ENCODE data around the gene GRM3. TPM values are rescaled to one million over a fixed set of nuclear protein-coding genes. Genes with fewer than 3 reads are reported as not detected.

Gene GRM3
- total and polyA plus RNA-seq, 8 donors: 0.02 TPM; not detected in 7

DNA sequence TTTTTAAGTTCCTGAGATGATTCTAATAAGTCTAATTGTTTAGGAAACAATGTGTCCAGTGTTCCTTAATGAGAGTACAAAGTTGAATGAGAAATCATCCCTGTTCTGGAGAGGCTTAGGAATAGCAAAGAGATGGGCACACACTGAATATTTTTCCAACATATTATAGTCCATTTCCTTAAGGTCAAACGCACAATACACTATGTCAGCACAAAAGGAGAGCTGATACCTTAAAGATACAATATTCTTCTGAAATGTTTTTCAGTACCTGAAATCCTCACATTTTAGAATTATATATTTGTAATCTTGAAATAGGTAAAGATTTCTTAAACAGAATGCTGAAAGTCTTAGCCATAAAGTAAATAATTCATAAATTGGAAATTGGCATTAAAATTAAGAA lies 183.2 kb downstream of the GRM3 start:
- TF ChIP-seq, protein P1, sequence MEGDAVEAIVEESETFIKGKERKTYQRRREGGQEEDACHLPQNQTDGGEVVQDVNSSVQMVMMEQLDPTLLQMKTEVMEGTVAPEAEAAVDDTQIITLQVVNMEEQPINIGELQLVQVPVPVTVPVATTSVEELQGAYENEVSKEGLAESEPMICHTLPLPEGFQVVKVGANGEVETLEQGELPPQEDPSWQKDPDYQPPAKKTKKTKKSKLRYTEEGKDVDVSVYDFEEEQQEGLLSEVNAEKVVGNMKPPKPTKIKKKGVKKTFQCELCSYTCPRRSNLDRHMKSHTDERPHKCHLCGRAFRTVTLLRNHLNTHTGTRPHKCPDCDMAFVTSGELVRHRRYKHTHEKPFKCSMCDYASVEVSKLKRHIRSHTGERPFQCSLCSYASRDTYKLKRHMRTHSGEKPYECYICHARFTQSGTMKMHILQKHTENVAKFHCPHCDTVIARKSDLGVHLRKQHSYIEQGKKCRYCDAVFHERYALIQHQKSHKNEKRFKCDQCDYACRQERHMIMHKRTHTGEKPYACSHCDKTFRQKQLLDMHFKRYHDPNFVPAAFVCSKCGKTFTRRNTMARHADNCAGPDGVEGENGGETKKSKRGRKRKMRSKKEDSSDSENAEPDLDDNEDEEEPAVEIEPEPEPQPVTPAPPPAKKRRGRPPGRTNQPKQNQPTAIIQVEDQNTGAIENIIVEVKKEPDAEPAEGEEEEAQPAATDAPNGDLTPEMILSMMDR (IDR thresholded peaks at IDR 0.05): no peak
- Histone ChIP-seq H3K27ac (no peak overlapping the region), H3K36me3 (no peaks in the 10 kb centered on the region), H3K4me3 (no peak overlapping the region), H3K4me1 (no peaks in the 10 kb centered on the region), H3K9me3 (no peaks in the 10 kb centered on the region), H3K27me3 (no peaks in the 10 kb centered on the region)
- no peak for ATAC-seq
- WGBS, 2 donors: 84 to 85% methylated on average over 1 of the region's 1 CpG
- intact Hi-C loops (cut with DNase I): no loop called here
- DNase-seq: no peak
- FAIRE-seq: no peak

DNA sequence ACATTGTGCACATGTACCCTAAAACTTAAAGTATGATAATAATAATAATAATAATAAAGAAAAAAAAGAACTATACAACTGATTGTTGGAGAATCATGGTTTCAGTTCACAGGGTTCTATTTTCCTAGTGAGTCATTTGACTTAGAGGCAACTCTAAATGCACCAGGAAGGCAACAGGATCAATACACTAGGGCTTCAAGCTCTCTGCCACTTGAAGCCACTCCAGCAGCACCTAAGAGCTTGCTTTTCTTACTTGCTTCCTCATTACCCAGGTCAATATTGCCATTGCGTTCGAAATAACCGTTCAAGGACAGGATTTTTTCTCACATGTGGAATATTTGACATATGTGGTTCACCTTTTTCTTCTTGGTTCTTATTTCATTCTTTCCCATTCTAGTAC lies 189.7 kb downstream of the GRM3 start:
- no peaks in the 10 kb centered on the region for H3K27me3 ChIP-seq
- 19 to 26% methylated on average over 3 of the region's 3 CpGs for WGBS, 2 donors
- no peak overlapping the region for H3K27ac ChIP-seq
- FAIRE-seq: no peak
- no peak overlapping the region for H3K4me3 ChIP-seq
- TF ChIP-seq, protein P1 (IDR thresholded peaks at IDR 0.05): no peak
- no peaks in the 10 kb centered on the region for H3K4me1 ChIP-seq
- no peaks in the 10 kb centered on the region for H3K9me3 ChIP-seq
- peak; percentile 79 to 89 (median 86) for ATAC-seq
- no peaks in the 10 kb centered on the region for H3K36me3 ChIP-seq
- peak in 2 of 6 donors; percentile 10 to 22 for DNase-seq
- intact Hi-C loops (cut with DNase I): no loop called here

DNA sequence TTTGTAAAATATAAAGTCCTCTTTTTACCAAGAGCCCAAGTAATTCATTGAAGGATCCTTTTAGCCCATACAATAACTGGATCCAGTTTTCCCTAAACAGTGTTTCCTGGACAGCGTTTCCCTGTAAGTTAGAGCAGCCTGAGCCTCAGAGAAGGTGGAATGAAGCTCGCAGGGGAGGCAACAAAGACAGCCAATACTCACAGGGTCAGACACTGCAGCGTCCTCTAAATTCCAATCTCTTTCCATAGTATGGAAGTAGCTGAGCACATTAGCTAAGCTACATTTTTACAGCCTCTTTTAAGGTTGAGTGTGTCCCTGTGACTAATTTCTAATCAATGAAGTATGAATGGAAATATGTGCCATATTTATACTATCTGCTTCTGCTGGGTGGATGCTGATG lies 193.5 kb downstream of the GRM3 start:
- no peaks in the 10 kb centered on the region for H3K4me1 ChIP-seq

DNA sequence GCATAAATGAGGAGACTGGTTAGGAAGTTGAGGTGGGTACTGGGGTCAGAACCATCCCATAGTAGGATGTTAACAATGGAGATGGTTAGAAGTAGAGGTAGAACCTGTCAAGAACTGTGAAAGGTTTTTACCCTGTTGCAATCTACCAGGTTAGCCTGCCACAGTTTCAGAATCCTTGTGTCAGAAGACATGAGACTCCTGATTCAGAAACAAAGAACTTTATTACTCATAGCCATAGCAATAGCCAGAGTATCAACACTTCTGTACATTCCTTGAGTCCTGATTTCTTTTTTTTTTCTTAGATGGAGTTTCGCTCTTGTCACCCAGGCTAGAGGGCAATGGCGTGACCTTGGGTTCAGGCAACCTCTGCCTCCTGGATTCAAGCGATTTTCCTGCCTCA lies 200.9 kb downstream of the GRM3 start:
- WGBS, 2 donors: 98 to 99% methylated on average over 3 of the region's 3 CpGs
- no peak overlapping the region for H3K27ac ChIP-seq
- ATAC-seq: no peak
- intact Hi-C loops (cut with DNase I): no loop called here
- no peaks in the 10 kb centered on the region for H3K36me3 ChIP-seq
- peaks cover 5 to 19% (median 15%) of the 10 kb centered on the region in 3 donors for H3K4me1 ChIP-seq
- TF ChIP-seq, protein P1 (IDR thresholded peaks at IDR 0.05): no peak
- no peaks in the 10 kb centered on the region for H3K27me3 ChIP-seq
- no peak for DNase-seq
- H3K9me3 ChIP-seq: no peaks in the 10 kb centered on the region
- no peak overlapping the region for H3K4me3 ChIP-seq
- FAIRE-seq: no peak

More for the DNA sequence above, 193.5 kb downstream of the GRM3 start:
- Histone ChIP-seq H3K27ac (no peak overlapping the region), H3K27me3 (no peaks in the 10 kb centered on the region), H3K36me3 (no peaks in the 10 kb centered on the region), H3K9me3 (no peaks in the 10 kb centered on the region), H3K4me3 (no peak overlapping the region)
- TF ChIP-seq, protein P1 (IDR thresholded peaks at IDR 0.05): no peak
- WGBS, 2 donors: 47 to 53% methylated on average over 3 of the region's 3 CpGs
- no peak for DNase-seq
- FAIRE-seq: no peak
- ATAC-seq: no peak
- intact Hi-C loops (cut with DNase I): no loop called here

DNA sequence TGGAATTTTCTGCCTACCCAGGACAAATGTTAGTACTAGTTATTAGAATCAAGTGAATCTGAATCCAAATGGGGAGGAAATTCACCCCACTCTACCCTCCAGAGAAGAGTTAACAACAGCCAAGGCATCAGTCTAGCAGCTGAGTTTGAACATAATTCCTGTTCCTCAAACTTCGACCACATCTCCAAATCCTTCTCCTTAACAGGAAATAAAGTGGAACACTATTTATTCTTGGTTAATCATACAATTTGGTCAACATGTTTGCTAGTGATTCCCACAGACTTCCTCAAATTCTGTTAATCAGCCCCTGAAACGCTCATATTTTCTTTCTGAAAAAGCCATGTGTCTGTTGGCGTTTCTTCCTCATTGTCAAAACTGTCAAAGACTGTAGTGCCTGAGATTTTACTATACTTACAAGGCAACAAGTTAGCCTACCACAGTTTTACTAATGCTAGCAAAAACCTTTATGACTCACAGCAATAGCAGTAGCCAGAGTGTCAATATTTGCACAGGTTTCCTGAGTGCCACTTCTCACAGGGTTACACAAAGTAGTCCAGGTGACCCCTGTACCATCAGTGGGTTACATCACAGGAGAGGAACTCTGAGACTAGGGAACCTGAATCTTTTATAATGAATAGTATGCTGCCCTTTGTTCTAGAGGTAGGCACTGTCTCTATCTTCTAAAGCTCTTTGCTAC lies 202.9 kb downstream of the GRM3 start:
- TF ChIP-seq, protein P1 (IDR thresholded peaks at IDR 0.05): no peak
- no peak overlapping the region for H3K4me3 ChIP-seq
- DNase-seq (peak in 4 of 6 donors; percentile 23 to 78 (median 73)), ATAC-seq (peak; percentile 98 to 99 (median 98)), FAIRE-seq (peak; percentile 59)
- 6 to 9% methylated on average over 3 of the region's 3 CpGs for WGBS, 2 donors
- H3K4me1 ChIP-seq: peaks cover 5 to 21% (median 15%) of the 10 kb centered on the region in 3 donors
- H3K9me3 ChIP-seq: no peaks in the 10 kb centered on the region
- no peaks in the 10 kb centered on the region for H3K27me3 ChIP-seq
- H3K27ac ChIP-seq: peak overlapping the region; percentile 55 to 82 (median 74)
- intact Hi-C loops (cut with DNase I): no loop called here
- H3K36me3 ChIP-seq: no peaks in the 10 kb centered on the region
